Calu3 (cell line): ENCODE results near the gene GPR68. TPM values are rescaled to one million over a fixed set of nuclear protein-coding genes. Genes with fewer than 3 reads are reported as not detected.

Experiments
- BruUV-seq: library from RNA; stranded (reverse); fragments of 400-500 nt; replicated peaks from 2 replicates; lab custom pipeline; 2021; lab: Mats Ljungman, UMichigan
- CTCF ChIA-PET: fragments of 300-600 bp; sonication (Branson Sonifier 250); formaldehyde crosslinking; loops from one replicate; lab custom pipeline; 2022; ENCODE audit warnings: antibody characterized with exemption; lab: Charles Lee
- DNase-seq: peaks from one replicate; pipeline ENCODE4 v3.0.0; 2022
- H3K27ac Mint-ChIP-seq: one replicate; pipeline ENCODE4 v1.8.0; 2022; ENCODE audit warnings: mixed read lengths; ENCODE audit not compliant: unreplicated experiment
- H3K27me3 Mint-ChIP-seq: one replicate; pipeline ENCODE4 v1.8.0; 2022; ENCODE audit warnings: mixed read lengths; ENCODE audit not compliant: unreplicated experiment
- H3K36me3 Mint-ChIP-seq: one replicate; pipeline ENCODE4 v1.8.0; 2022; ENCODE audit warnings: mild to moderate bottlenecking, moderate library complexity, mixed read lengths; ENCODE audit not compliant: insufficient read depth, unreplicated experiment
- H3K4me1 Mint-ChIP-seq: one replicate; pipeline ENCODE4 v1.8.0; 2022; ENCODE audit warnings: mild to moderate bottlenecking, low read depth, mixed read lengths; ENCODE audit not compliant: unreplicated experiment
- H3K4me3 Mint-ChIP-seq: one replicate; pipeline ENCODE4 v1.8.0; 2022; ENCODE audit warnings: mild to moderate bottlenecking, low read depth, moderate library complexity, mixed read lengths; ENCODE audit not compliant: unreplicated experiment
- H3K9me3 Mint-ChIP-seq: one replicate; pipeline ENCODE4 v1.8.0; 2022; ENCODE audit warnings: low read depth, mixed read lengths; ENCODE audit not compliant: unreplicated experiment
- intact Hi-C: fragments of 100-400 bp; cut with micrococcal nuclease; formaldehyde crosslinking; loops from one replicate; pipeline ENCODE4 v1.10.0; 2022; ENCODE audit not compliant: unreplicated experiment
- total RNA-seq: library from RNA; stranded (reverse); gene quantifications from 2 replicates; pipeline ENCODE4 v1.2.3, GENCODE V29; 2022
- TF ChIP-seq, protein P1 (sequence below): fragments of 200-600 bp; IDR thresholded peaks from one replicate; pipeline ENCODE4 v1.8.0; 2022; ENCODE audit warnings: antibody characterized with exemption; ENCODE audit not compliant: unreplicated experiment

Gene GPR68
- total RNA-seq, 1 experiment from 2014 or later: not detected

DNA sequence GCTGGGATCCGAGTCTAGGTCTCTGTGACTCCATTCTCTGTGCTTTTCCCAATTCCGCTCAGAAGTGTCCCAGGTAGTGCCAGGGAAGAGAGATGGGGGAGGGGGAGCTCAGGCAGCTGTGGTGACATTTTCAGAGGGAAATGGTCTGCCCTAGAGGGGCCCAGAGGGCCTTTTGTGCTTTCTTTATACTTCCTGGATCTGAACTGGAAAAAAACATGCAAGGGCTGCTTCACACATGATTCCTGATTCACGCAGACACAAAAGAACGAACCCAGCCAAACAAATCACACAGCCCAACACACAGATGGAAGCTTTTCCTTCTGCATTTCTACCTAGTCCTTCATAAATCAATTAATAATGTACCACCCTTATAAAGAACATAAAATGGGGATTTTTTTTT lies 26.5 kb downstream of the GPR68 start:
- TF ChIP-seq, protein P1, sequence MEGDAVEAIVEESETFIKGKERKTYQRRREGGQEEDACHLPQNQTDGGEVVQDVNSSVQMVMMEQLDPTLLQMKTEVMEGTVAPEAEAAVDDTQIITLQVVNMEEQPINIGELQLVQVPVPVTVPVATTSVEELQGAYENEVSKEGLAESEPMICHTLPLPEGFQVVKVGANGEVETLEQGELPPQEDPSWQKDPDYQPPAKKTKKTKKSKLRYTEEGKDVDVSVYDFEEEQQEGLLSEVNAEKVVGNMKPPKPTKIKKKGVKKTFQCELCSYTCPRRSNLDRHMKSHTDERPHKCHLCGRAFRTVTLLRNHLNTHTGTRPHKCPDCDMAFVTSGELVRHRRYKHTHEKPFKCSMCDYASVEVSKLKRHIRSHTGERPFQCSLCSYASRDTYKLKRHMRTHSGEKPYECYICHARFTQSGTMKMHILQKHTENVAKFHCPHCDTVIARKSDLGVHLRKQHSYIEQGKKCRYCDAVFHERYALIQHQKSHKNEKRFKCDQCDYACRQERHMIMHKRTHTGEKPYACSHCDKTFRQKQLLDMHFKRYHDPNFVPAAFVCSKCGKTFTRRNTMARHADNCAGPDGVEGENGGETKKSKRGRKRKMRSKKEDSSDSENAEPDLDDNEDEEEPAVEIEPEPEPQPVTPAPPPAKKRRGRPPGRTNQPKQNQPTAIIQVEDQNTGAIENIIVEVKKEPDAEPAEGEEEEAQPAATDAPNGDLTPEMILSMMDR: no peak
- no TSS peak for BruUV-seq
- CTCF ChIA-PET: interaction anchor here (0.7 kb wide), 1 partner anchor 100 kb away, joined by 6 read pairs; no protein-coding TSS in a partner anchor
- DNase-seq: no peak
- no peaks in the 10 kb centered on the region for H3K9me3 Mint-ChIP-seq
- H3K36me3 Mint-ChIP-seq: peaks cover 22% of the 10 kb centered on the region
- no peaks in the 10 kb centered on the region for H3K27me3 Mint-ChIP-seq
- no peaks in the 10 kb centered on the region for H3K4me1 Mint-ChIP-seq
- H3K27ac Mint-ChIP-seq: no peak overlapping the region
- intact Hi-C loops: no loop called here
- H3K4me3 Mint-ChIP-seq: no peak overlapping the region

DNA sequence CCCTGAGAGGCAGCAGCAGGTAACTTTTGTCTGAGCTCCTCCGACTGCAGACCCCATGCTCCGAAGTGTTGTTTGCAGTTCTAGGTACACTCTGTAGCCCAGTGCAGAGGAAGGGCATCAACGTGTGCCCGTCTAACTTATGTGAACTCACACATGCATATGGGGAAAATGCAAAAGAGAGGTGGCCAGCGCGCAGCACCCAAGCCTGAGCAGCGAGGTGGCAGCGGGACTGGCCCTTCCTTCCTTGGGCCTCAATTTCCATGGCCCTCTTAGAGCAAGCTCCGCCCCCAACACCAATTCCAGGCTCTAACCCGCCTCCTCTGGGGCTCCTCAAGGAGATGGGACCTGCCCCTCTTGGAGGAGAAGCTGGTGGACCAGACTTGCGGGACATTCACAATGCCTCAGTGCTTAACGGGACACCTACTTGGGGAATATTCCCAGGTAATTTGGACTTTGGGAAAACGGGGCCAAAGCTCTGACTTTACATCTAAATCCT lies 27.7 kb downstream of the GPR68 start:
- H3K27ac Mint-ChIP-seq: no peak overlapping the region
- TF ChIP-seq, protein P1: no peak
- H3K4me1 Mint-ChIP-seq: no peaks in the 10 kb centered on the region
- no peaks in the 10 kb centered on the region for H3K27me3 Mint-ChIP-seq
- peaks cover 22% of the 10 kb centered on the region for H3K36me3 Mint-ChIP-seq
- no peak for DNase-seq
- intact Hi-C loops: no loop called here
- CTCF ChIA-PET: no interaction called here
- no peak overlapping the region for H3K4me3 Mint-ChIP-seq
- no TSS peak for BruUV-seq
- H3K9me3 Mint-ChIP-seq: no peaks in the 10 kb centered on the region

DNA sequence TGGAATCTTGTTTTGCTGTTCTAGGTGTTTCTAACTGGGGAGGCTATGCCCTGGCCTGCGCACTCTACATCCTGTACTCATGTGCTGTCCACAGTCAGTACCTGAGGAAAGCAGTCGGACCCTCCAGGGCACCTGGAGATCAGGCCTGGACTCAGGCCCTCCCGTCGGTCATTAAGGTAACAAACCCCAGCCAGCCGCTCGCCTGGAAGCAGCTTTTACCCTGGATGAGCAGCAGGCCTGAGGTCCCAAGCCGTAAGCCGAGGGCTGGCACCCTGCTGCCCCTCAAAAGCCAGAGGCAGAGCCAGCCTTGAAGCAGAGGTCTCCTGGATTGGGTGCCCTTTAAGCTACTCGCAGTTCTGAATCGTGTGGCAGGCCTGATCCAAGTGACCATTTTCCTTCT lies 29.1 kb downstream of the GPR68 start:
- Mint-ChIP-seq H3K4me3 (no peak overlapping the region), H3K4me1 (no peaks in the 10 kb centered on the region), H3K9me3 (no peaks in the 10 kb centered on the region), H3K27me3 (no peaks in the 10 kb centered on the region), H3K27ac (no peak overlapping the region), H3K36me3 (peaks cover 22% of the 10 kb centered on the region)
- CTCF ChIA-PET: no interaction called here
- BruUV-seq: no TSS peak
- intact Hi-C loops: loop anchor here (2.0 kb wide), 1 partner anchor 73 kb away; no protein-coding TSS in a partner anchor
- DNase-seq: no peak
- TF ChIP-seq, protein P1: no peak

DNA sequence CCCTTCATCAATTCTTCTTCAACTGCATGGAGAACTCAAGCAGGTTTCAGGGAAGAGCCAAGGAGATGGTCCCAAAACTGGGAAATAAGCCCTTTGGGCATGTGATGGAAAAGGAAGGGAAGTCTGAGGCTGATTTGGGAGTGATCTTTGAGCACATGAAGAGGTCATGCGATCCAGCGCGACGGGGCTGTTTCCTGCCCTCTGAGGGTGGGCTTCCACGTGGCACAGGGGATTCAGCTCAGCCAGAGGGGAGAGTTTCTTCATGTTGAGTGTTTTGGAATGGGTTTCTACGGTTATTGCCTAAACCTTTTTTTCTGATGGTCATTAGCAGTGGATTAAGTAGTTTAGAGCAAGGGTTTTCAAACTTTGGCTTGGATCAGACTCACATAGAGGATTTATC lies 30.2 kb downstream of the GPR68 start:
- no peak for DNase-seq
- Mint-ChIP-seq H3K36me3 (peaks cover 22% of the 10 kb centered on the region), H3K4me3 (no peak overlapping the region), H3K27me3 (no peaks in the 10 kb centered on the region), H3K27ac (no peak overlapping the region), H3K4me1 (no peaks in the 10 kb centered on the region), H3K9me3 (no peaks in the 10 kb centered on the region)
- BruUV-seq: no TSS peak
- TF ChIP-seq, protein P1: no peak
- CTCF ChIA-PET: no interaction called here
- intact Hi-C loops: loop anchor here (2.0 kb wide), 1 partner anchor 74 kb away; no protein-coding TSS in a partner anchor
